HG02610 (cell line): Measurements from ENCODE around the gene PLEKHA8.
A peak's percentile ranks its signal among the peaks of the same experiment; 100 is the strongest.

Experiments used
- ATAC-seq: cut with Tn5 transposase; IDR thresholded peaks from one replicate; pipeline ENCODE4 v1.9.1; 2021; ENCODE audit warnings: mild to moderate bottlenecking, moderate library complexity; ENCODE audit not compliant: unreplicated experiment

PLEKHA8 gene

GRCh38 chr7:30028216-30028748 is at the start of gene PLEKHA8:
Gene PLEKHA8 (plus strand): TSS chr7:30028412. CDS start chr7:30028763, 351 bp downstream.
- ATAC-seq: peak; percentile 43

- no peak for ATAC-seq
These were observed 48.1 kb upstream of the PLEKHA8 start for GRCh38 chr7:29980151-29980550.

GRCh38 chr7:29987083-29987482 is 41.1 kb upstream of the PLEKHA8 start:
- no peak for ATAC-seq

GRCh38 chr7:29987811-29988317 is 40.3 kb upstream of the PLEKHA8 start:
- no peak for ATAC-seq

GRCh38 chr7:29988424-29989256 is 39.6 kb upstream of the PLEKHA8 start:
- peak; percentile 41 for ATAC-seq

GRCh38 chr7:29989257-29989995 is 38.8 kb upstream of the PLEKHA8 start, which contains the start of gene SCRN1:
Gene SCRN1 (minus strand): TSS chr7:29989801. CDS start chr7:29969067, 20,734 bp downstream.
- no peak for ATAC-seq

- ATAC-seq: no peak
These were observed 37.3 kb upstream of the PLEKHA8 start for GRCh38 chr7:29990931-29991330.

GRCh38 chr7:29991937-29992336 is 36.3 kb upstream of the PLEKHA8 start:
- ATAC-seq: no peak

GRCh38 chr7:29993140-29993539 is 35.1 kb upstream of the PLEKHA8 start:
- ATAC-seq: no peak

GRCh38 chr7:29995652-29996051 is 32.6 kb upstream of the PLEKHA8 start:
- ATAC-seq: no peak

GRCh38 chr7:29996321-29996720 is 31.9 kb upstream of the PLEKHA8 start:
- no peak for ATAC-seq

GRCh38 chr7:29998489-29998888 is 29.7 kb upstream of the PLEKHA8 start:
- ATAC-seq: no peak

- no peak for ATAC-seq
These were observed 26.2 kb upstream of the PLEKHA8 start for GRCh38 chr7:30001998-30002397.

- ATAC-seq: no peak
These were observed 25.1 kb upstream of the PLEKHA8 start for GRCh38 chr7:30003098-30003497.

- ATAC-seq: no peak
These were observed 22.7 kb upstream of the PLEKHA8 start for GRCh38 chr7:30005464-30005863.

GRCh38 chr7:30010021-30010420 is 18.2 kb upstream of the PLEKHA8 start:
- no peak for ATAC-seq

GRCh38 chr7:30012757-30013156 is 15.5 kb upstream of the PLEKHA8 start:
- no peak for ATAC-seq

GRCh38 chr7:30018451-30018850 is 9.8 kb upstream of the PLEKHA8 start:
- ATAC-seq: no peak

GRCh38 chr7:30019387-30019786 is 8.8 kb upstream of the PLEKHA8 start:
- no peak for ATAC-seq

GRCh38 chr7:30019960-30020359 is 8.3 kb upstream of the PLEKHA8 start:
- no peak for ATAC-seq

GRCh38 chr7:30020535-30020934 is 7.7 kb upstream of the PLEKHA8 start:
- no peak for ATAC-seq

GRCh38 chr7:30022991-30023390 is 5.2 kb upstream of the PLEKHA8 start:
- no peak for ATAC-seq
